NCI-H1092 treated with DMSO at 0.1 percent for 48 hours (cell line): Measurements from ENCODE around the gene NPAS3.

Experiments
- DNase-seq: peaks from one replicate; lab custom pipeline; 2025; lab: John Stamatoyannopoulos, UW

The NPAS3 gene

GRCh38 chr14:33793398-33794110 lies 854.9 kb downstream of the NPAS3 start:
- DNase-seq: no peak

GRCh38 chr14:33794791-33795305 lies 856.2 kb downstream of the NPAS3 start:
- DNase-seq: no peak

- DNase-seq: no peak
Measured at GRCh38 chr14:33796356-33796755, 857.7 kb downstream of the NPAS3 start.

GRCh38 chr14:33799705-33800570 lies 861.3 kb downstream of the NPAS3 start:
- DNase-seq: peak; percentile 32

- no peak for DNase-seq
Measured at GRCh38 chr14:33800735-33801163, 862.1 kb downstream of the NPAS3 start.

GRCh38 chr14:33802737-33803136 lies 864.1 kb downstream of the NPAS3 start:
- no peak for DNase-seq

GRCh38 chr14:33805593-33805992 lies 866.9 kb downstream of the NPAS3 start:
- no peak for DNase-seq

GRCh38 chr14:33806905-33807304 lies 868.2 kb downstream of the NPAS3 start:
- no peak for DNase-seq

GRCh38 chr14:33808187-33808586 lies 869.5 kb downstream of the NPAS3 start:
- no peak for DNase-seq

- DNase-seq: no peak
Measured at GRCh38 chr14:33809396-33809981, 870.8 kb downstream of the NPAS3 start.

GRCh38 chr14:33810308-33810707 lies 871.6 kb downstream of the NPAS3 start:
- no peak for DNase-seq

GRCh38 chr14:33811721-33812120 lies 873.0 kb downstream of the NPAS3 start:
- no peak for DNase-seq

GRCh38 chr14:33812181-33812580 lies 873.5 kb downstream of the NPAS3 start:
- DNase-seq: no peak

- no peak for DNase-seq
Measured at GRCh38 chr14:33812601-33813000, 873.9 kb downstream of the NPAS3 start.

GRCh38 chr14:33814010-33814409 lies 875.3 kb downstream of the NPAS3 start:
- DNase-seq: no peak

- DNase-seq: peak; percentile 44
Measured at GRCh38 chr14:33833706-33834465, 895.2 kb downstream of the NPAS3 start.

GRCh38 chr14:33834466-33835260 lies 896.0 kb downstream of the NPAS3 start:
- no peak for DNase-seq

GRCh38 chr14:33835261-33835655 lies 896.6 kb downstream of the NPAS3 start:
- DNase-seq: no peak

- DNase-seq: no peak
Measured at GRCh38 chr14:33835677-33836076, 897.0 kb downstream of the NPAS3 start.

GRCh38 chr14:33836203-33836899 lies 897.7 kb downstream of the NPAS3 start:
- DNase-seq: peak; percentile 83
